ENCODE data around the gene MCF2L.

DNA sequence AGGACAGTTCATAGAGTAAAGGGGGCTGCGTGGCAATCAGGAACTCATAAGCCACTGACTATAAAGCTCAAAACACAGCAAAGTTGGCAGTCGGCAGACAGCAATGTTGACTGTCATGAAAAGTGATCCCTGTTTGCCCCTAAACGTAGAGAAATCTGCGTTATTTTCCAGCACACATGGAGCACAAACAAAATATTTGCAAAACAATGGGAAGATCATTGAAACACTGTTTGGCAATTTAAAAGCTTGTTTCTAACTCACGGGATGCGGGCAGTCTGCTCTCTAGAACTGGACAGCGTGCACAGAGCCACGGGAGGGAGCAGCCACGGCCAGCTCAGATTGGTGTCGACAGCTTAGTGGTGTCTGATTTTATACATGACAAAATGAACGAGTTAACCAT, 130.1 kb downstream of the MCF2L start:
- TF ChIP-seq RARB (CRISPR knock-in tag; IDR thresholded peaks at IDR 0.05): no peak
- no peak for TF ChIP-seq ESRRG (CRISPR knock-in tag; IDR thresholded peaks at IDR 0.05)
- no peak for TF ChIP-seq ZNF70 (CRISPR knock-in tag; IDR thresholded peaks at IDR 0.05)
- no peak for TF ChIP-seq ZFP30 (CRISPR knock-in tag; IDR thresholded peaks at IDR 0.05)
- no peak for TF ChIP-seq ISL1 (CRISPR knock-in tag; IDR thresholded peaks at IDR 0.05)
